SHP77 (cell line): Measurements from ENCODE around the gene CDH11.

ENCODE experiments used
- DNase-seq, 2 experiments: peaks; one replicate each; lab custom pipeline; 2025; lab: John Stamatoyannopoulos, UW

Gene CDH11

GRCh38 chr16:65116818-65117430, 4.9 kb downstream of the CDH11 start:
- no peak for DNase-seq

GRCh38 chr16:65116216-65116615, 5.6 kb downstream of the CDH11 start:
- no peak for DNase-seq

GRCh38 chr16:65114527-65114926, 7.3 kb downstream of the CDH11 start:
- DNase-seq: no peak

- no peak for DNase-seq
These were observed 8.4 kb downstream of the CDH11 start for GRCh38 chr16:65113441-65113840.

GRCh38 chr16:65111306-65111705, 10.6 kb downstream of the CDH11 start:
- DNase-seq: no peak

GRCh38 chr16:65106757-65107156, 15.1 kb downstream of the CDH11 start:
- DNase-seq: no peak

GRCh38 chr16:65105171-65105570, 16.7 kb downstream of the CDH11 start:
- DNase-seq: no peak

GRCh38 chr16:65104471-65104870, 17.4 kb downstream of the CDH11 start:
- DNase-seq: no peak

GRCh38 chr16:65102326-65102725, 19.5 kb downstream of the CDH11 start:
- no peak for DNase-seq

- DNase-seq: no peak
These were observed 20.9 kb downstream of the CDH11 start for GRCh38 chr16:65101009-65101408.

- DNase-seq: no peak
These were observed 22.3 kb downstream of the CDH11 start for GRCh38 chr16:65099607-65100006.

GRCh38 chr16:65098916-65099315, 22.9 kb downstream of the CDH11 start:
- no peak for DNase-seq

- DNase-seq: no peak
These were observed 24.6 kb downstream of the CDH11 start for GRCh38 chr16:65097296-65097695.

- no peak for DNase-seq
These were observed 26.0 kb downstream of the CDH11 start for GRCh38 chr16:65095906-65096305.

- DNase-seq: no peak
These were observed 26.7 kb downstream of the CDH11 start for GRCh38 chr16:65095090-65095728.

GRCh38 chr16:65094009-65094408, 27.9 kb downstream of the CDH11 start:
- DNase-seq: no peak

GRCh38 chr16:65083164-65083857, 38.6 kb downstream of the CDH11 start:
- DNase-seq: no peak

GRCh38 chr16:65079549-65079948, 42.3 kb downstream of the CDH11 start:
- DNase-seq: no peak

- no peak for DNase-seq
These were observed 44.7 kb downstream of the CDH11 start for GRCh38 chr16:65077181-65077580.

- no peak for DNase-seq
These were observed 46.0 kb downstream of the CDH11 start for GRCh38 chr16:65075877-65076276.

- DNase-seq: peak; percentile 64 to 79
These were observed 50.2 kb downstream of the CDH11 start for GRCh38 chr16:65071433-65072311.

- DNase-seq: peak; percentile 67 to 85
These were observed 50.9 kb downstream of the CDH11 start for GRCh38 chr16:65070831-65071432.
